Suprapubic skin (tissue), 3 donors: ENCODE measurements around the gene INPP5A.

Source experiments
- EP300 ChIP-seq: sonication (generic); formaldehyde crosslinking; IDR thresholded peaks from one replicate; pipeline ENCODE4 v1.6.1; 2017; ENCODE audit warnings: antibody characterized with exemption
- POLR2A ChIP-seq, 2 donors: fragments of 450-650 bp; IDR thresholded peaks; one replicate each; pipeline ENCODE4 v1.6.1; 2017; ENCODE audit warnings: antibody characterized with exemption in 2 of 2, mild to moderate bottlenecking in 2 of 2, moderate library complexity in 2 of 2
- TF ChIP-seq, protein P1 (sequence below), 2 donors: fragments of 200-600 bp in 1 of 2; fragments of 450-650 bp in 1 of 2; sonication (generic) in 1 of 2; IDR thresholded peaks; one replicate each; pipeline ENCODE4 v1.5.1; 2016 to 2019; ENCODE audit warnings: antibody characterized with exemption in 2 of 2, mild to moderate bottlenecking in 1 of 2, moderate library complexity in 1 of 2

- TF ChIP-seq POLR2A (IDR thresholded peaks at IDR 0.05) (no peak), EP300 (no peak)
- TF ChIP-seq, protein P1, sequence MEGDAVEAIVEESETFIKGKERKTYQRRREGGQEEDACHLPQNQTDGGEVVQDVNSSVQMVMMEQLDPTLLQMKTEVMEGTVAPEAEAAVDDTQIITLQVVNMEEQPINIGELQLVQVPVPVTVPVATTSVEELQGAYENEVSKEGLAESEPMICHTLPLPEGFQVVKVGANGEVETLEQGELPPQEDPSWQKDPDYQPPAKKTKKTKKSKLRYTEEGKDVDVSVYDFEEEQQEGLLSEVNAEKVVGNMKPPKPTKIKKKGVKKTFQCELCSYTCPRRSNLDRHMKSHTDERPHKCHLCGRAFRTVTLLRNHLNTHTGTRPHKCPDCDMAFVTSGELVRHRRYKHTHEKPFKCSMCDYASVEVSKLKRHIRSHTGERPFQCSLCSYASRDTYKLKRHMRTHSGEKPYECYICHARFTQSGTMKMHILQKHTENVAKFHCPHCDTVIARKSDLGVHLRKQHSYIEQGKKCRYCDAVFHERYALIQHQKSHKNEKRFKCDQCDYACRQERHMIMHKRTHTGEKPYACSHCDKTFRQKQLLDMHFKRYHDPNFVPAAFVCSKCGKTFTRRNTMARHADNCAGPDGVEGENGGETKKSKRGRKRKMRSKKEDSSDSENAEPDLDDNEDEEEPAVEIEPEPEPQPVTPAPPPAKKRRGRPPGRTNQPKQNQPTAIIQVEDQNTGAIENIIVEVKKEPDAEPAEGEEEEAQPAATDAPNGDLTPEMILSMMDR (IDR thresholded peaks at IDR 0.05): no peak
These were observed 259.3 kb downstream of the INPP5A start for GRCh38 chr10:132796846-132797245.
